Cardiac muscle cell (in vitro differentiated cells and primary cell): ENCODE measurements around the gene TOGARAM1. TPM values are rescaled to one million over a fixed set of nuclear protein-coding genes. Genes with fewer than 3 reads are reported as not detected.

Source experiments
- DNase-seq, 2 donors: peaks; one replicate each; pipeline versions ENCODE4 v3.0.0 to v3.0.0-alpha.2; 2010 to 2017; ENCODE audit warnings: low read depth in 1 of 2, low spot score in 1 of 2
- H3K27ac ChIP-seq: fragments of 200-600 bp; sonication (generic); 2 replicates; pipeline ENCODE4 v1.5.1; 2016
- H3K27me3 ChIP-seq: fragments of 200-600 bp; sonication (generic); 2 replicates; pipeline ENCODE4 v1.6.0; 2016; ENCODE audit warnings: control low read depth
- H3K36me3 ChIP-seq: fragments of 200-600 bp; sonication (generic); 2 replicates; pipeline ENCODE4 v1.5.1; 2016; ENCODE audit warnings: control low read depth
- H3K4me1 ChIP-seq: fragments of 200-600 bp; sonication (generic); 2 replicates; pipeline ENCODE4 v1.8.1; 2017; ENCODE audit warnings: low read depth, mild to moderate bottlenecking, mixed run types
- H3K4me3 ChIP-seq: fragments of 200-600 bp; sonication (generic); 2 replicates; pipeline ENCODE4 v1.5.1; 2016; ENCODE audit warnings: mild to moderate bottlenecking
- H3K9me3 ChIP-seq: fragments of 200-600 bp; sonication (generic); 2 replicates; pipeline ENCODE4 v1.5.1; 2017; ENCODE audit warnings: low read depth, mild to moderate bottlenecking, control low read depth
- CTCF ChIP-seq: IDR thresholded peaks from 2 replicates; pipeline ENCODE4 v1.5.1; 2012; ENCODE audit warnings: low read depth, mild to moderate bottlenecking, low read length
- polyA plus RNA-seq: library from polyadenylated mRNA; unstranded; fragments of >200 nt; fragmentation: Nextera tagmentation; extraction: Ambion mirVana; gene quantifications from 2 replicates; pipeline ENCODE4 v1.2.1, GENCODE V29; 2016
- total RNA-seq: library from RNA; depleted of rRNA; stranded (reverse); fragments of >200 nt; gene quantifications from 2 replicates; pipeline ENCODE4 v1.2.3, GENCODE V29; 2016

The TOGARAM1 gene
- total and polyA plus RNA-seq, 2 experiments from 2014 or later: 18.4 to 20.7 TPM

- H3K27me3 ChIP-seq: no peaks in the 10 kb centered on the region
- peak in 1 of 2 donors; percentile 21 for DNase-seq
- H3K4me3 ChIP-seq: no peak overlapping the region
- no peaks in the 10 kb centered on the region for H3K9me3 ChIP-seq
- H3K27ac ChIP-seq: peak overlapping the region; percentile 8
- TF ChIP-seq CTCF: no peak
- no peaks in the 10 kb centered on the region for H3K4me1 ChIP-seq
- H3K36me3 ChIP-seq: peaks cover 79% of the 10 kb centered on the region
Observed at GRCh38 chr14:45112896-45113781, 151.1 kb downstream of the TOGARAM1 start.

GRCh38 chr14:45114327-45114726, 152.3 kb downstream of the TOGARAM1 start:
- no peaks in the 10 kb centered on the region for H3K4me1 ChIP-seq
- no peaks in the 10 kb centered on the region for H3K9me3 ChIP-seq
- DNase-seq: no peak
- no peaks in the 10 kb centered on the region for H3K27me3 ChIP-seq
- peak overlapping the region; percentile 52 for H3K27ac ChIP-seq
- TF ChIP-seq CTCF: no peak
- no peak overlapping the region for H3K4me3 ChIP-seq
- peaks cover 78% of the 10 kb centered on the region for H3K36me3 ChIP-seq

GRCh38 chr14:45118594-45118993, 156.6 kb downstream of the TOGARAM1 start:
- H3K27ac ChIP-seq: no peak overlapping the region
- DNase-seq: no peak
- no peaks in the 10 kb centered on the region for H3K9me3 ChIP-seq
- peaks cover 69% of the 10 kb centered on the region for H3K36me3 ChIP-seq
- TF ChIP-seq CTCF: no peak
- H3K4me3 ChIP-seq: no peak overlapping the region
- H3K4me1 ChIP-seq: no peaks in the 10 kb centered on the region
- H3K27me3 ChIP-seq: no peaks in the 10 kb centered on the region

- Histone ChIP-seq H3K36me3 (peaks cover 62% of the 10 kb centered on the region), H3K9me3 (no peaks in the 10 kb centered on the region)
Observed at GRCh38 chr14:45120096-45120495, 158.1 kb downstream of the TOGARAM1 start.

GRCh38 chr14:45123271-45123670, 161.3 kb downstream of the TOGARAM1 start:
- Histone ChIP-seq H3K36me3 (peaks cover 42% of the 10 kb centered on the region), H3K4me3 (no peak overlapping the region), H3K4me1 (no peaks in the 10 kb centered on the region), H3K27me3 (no peaks in the 10 kb centered on the region), H3K27ac (no peak overlapping the region), H3K9me3 (no peaks in the 10 kb centered on the region)
- DNase-seq: no peak
- no peak for TF ChIP-seq CTCF

More at GRCh38 chr14:45120096-45120495, 158.1 kb downstream of the TOGARAM1 start:
- DNase-seq: no peak
- Histone ChIP-seq H3K27ac (no peak overlapping the region), H3K4me3 (no peak overlapping the region), H3K27me3 (no peaks in the 10 kb centered on the region), H3K4me1 (no peaks in the 10 kb centered on the region)
- no peak for TF ChIP-seq CTCF

Other genes starting within 250 kb of the TOGARAM1 start
- gene KLHL28, start 243 bp upstream of the TOGARAM1 start, total RNA-seq: 4.5 and 12.9 TPM in 2 replicates
- gene KLHL28, start 243 bp upstream of the TOGARAM1 start, polyA plus RNA-seq: 8.8 and 12.2 TPM in 2 replicates
- gene PRPF39, start 121.9 kb downstream of the TOGARAM1 start, total RNA-seq: 30.0 and 40.7 TPM in 2 replicates
- gene PRPF39, start 121.9 kb downstream of the TOGARAM1 start, polyA plus RNA-seq: 30.4 and 34.9 TPM in 2 replicates
- gene FKBP3, start 172.3 kb downstream of the TOGARAM1 start, total RNA-seq: 54.0 and 69.6 TPM in 2 replicates
- gene FKBP3, start 172.3 kb downstream of the TOGARAM1 start, polyA plus RNA-seq: 225 and 298 TPM in 2 replicates
- gene FANCM, start 173.7 kb downstream of the TOGARAM1 start, total RNA-seq: 5.6 and 12.4 TPM in 2 replicates
- gene FANCM, start 173.7 kb downstream of the TOGARAM1 start, polyA plus RNA-seq: 5.6 and 9.6 TPM in 2 replicates